Measurements from ENCODE around the gene CCDC27.

GRCh38 chr1:3727042-3727824 lies 25.0 kb upstream of the CCDC27 start:
- TF ChIP-seq CTCF (IDR thresholded peaks at IDR 0.05; ENCODE audit: insufficient read depth, low read depth, low read length) (peak; percentile 4), EZH2 (IDR thresholded peaks at IDR 0.05; ENCODE audit: insufficient read depth, low read length) (no peak)
